HG02763 (cell line): ENCODE measurements around the gene PDZD7.

Source experiments
- ATAC-seq: cut with Tn5 transposase; IDR thresholded peaks from one replicate; pipeline ENCODE4 v1.9.1; 2021; ENCODE audit warnings: mild to moderate bottlenecking, moderate library complexity; ENCODE audit not compliant: unreplicated experiment

The PDZD7 gene

DNA sequence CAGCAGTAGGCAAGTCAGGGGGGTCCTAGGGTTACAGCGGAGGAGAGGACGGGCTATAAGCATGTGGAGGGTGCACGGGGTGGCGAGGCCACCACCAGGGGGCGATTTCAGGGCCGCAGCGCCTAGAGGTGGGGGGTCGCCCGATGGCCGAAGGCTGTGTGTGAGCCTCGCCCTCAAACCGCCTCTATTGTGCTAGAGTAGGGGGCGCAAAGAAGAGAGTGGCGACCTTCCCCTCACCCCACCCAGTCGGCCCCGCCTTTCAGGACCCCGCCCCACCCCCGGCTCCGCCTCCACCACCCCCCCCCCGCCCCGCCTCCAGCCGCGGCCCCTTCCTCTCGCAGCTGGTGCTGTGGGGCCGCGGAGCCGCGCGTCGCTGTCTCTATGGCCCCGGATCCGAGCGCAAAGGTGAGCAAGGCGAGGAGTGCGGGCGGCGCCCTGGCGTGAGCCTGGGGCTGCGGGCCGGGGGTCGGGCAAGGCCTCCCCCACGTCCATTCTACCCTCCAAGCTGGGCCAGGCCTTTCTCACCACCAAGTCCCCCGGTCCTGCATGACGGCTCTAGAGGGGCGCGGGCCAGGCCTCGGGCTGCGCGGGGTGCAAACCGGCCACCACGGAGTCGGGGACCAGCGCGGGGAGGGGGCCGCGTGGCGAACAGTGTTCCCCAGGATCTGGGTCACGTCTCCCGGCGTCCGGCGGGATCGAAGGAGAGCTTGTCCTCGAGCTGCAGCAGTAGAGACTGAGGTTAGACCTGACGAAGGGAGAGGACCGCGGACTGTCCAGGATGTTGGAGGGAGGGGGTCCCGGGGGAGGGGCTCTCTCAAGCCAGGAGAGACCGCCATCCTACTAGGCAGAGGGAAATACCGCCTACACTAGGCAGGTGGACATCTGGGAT, 61.5 kb downstream of the PDZD7 start, which contains the start of gene SEMA4G:
Gene SEMA4G (plus strand): TSS at position 318 of the 889 bp plus-strand sequence. CDS start 3,409 bp downstream, outside the sequence.
- ATAC-seq: no peak

DNA sequence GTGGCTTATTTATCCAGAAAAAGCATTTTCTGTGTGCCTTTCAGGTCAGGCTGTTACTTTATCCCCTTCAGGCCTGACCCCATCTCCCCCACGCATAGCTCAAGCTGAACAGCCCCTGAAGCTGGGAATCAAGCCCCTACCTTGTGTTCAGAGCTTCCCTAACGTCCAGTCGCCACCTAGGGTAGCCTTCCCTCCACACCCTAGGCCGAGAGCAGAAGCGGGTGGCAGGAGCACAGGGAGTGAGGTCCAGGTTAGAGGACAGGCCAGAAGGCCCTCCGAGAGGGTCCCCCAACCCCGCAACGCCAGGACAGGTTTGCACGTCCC, 62.1 kb downstream of the PDZD7 start:
- no peak for ATAC-seq

DNA sequence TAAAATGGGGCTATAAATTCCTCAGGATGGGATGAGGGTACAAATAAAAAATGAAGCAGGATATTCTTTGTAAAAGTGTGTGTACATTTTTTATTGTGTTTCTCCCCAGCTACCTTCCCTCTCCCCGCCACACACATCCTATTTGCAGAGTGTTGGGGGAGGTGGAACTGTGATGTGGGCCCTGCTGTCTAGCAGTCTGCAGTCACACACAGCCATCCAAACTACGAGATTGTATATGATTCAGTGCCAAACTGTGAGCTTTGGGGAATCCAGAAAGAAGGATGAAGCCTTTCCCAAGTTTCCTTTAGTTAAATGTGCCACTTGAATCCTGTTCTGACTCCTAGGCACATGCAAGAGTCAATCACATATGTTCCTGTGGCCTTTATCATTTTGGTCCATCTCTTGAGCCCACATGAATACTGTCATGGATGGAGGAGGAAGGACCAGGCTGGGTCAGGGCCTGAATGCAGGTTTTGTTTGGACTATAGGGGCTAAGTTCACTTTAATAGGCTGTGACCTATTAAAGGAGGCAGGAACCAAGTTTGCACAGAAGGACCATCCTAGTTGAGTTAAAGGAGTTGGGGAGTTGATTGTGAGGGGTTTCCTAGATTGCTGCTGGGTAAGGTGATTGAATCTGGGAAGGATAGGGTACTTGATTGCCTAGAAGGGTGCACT, 62.7 kb downstream of the PDZD7 start:
- no peak for ATAC-seq

DNA sequence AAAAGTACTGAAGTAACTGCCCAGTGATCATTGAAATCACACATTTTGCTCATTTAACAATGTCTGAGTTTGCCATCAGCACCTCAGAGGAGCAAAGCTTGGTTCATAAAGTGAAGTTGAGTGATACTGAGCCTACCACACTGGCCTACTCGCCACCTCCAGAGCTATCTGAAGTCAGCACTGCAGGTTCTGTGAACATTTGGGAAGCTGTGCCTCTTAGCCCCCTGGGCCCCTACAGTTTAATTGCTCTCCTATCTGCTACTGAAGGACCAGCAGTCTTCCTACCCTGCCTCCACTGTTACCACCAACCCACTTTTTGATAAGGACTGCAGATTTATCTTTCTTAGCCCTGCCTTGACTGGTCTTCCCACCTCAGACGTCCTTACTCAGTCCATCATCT, 63.6 kb downstream of the PDZD7 start:
- ATAC-seq: no peak

DNA sequence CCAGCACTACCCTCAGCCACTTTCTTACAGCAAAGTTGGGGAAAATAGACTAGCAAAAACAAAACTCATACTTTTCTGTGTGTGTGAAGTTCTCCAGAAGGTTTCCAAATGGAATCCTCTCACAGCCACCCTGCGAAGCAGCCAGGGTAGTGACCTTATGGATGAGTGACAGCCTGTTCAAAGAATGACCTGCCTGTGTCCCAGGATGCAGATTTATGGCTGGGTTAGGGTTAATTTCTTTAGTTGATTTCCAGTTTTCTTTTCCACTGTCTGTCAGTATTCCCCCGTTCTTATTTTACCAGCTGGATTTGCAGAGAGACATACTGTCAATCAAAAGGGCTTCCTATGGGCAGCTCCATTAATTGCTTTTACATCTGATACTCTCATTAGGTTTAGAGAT, 64.0 kb downstream of the PDZD7 start:
- ATAC-seq: no peak

DNA sequence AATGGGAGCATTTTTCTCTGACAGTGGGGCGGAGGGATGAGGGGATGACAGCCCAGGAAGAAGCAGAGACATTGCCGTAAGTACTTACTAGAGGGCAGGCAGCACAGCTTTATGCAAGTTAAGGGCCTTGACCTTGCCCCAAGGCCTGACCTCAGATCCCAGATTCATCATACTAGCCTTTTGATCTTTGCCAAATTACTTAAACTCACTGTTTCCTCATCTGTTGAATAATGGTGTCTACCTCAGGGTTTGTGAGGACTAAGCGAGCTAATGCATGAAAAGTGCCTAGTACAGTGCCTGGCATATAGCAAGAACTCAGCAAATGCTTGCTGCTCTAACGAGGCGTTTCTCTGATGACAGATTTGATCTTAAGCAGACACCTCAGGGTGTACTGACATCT, 65.1 kb downstream of the PDZD7 start:
- no peak for ATAC-seq

DNA sequence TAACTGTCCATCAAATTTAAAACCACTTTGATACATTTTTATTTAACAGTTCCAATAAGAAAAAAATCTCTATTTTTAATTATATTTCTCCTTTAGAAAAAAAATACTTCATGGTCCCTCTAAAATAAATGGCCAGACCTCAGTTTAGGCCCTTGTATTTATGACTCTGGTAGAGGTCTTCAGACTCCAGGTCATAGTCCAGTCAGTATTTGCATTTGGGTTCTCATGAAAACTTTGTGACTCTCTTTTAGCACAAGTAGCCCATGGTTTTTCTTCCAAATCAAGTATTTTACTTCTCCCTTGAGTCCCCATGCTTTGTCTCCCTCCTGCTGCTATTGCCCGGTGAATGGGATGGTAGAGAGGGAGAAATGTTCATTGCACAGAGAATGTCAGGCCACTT, 67.1 kb downstream of the PDZD7 start:
- ATAC-seq: no peak

DNA sequence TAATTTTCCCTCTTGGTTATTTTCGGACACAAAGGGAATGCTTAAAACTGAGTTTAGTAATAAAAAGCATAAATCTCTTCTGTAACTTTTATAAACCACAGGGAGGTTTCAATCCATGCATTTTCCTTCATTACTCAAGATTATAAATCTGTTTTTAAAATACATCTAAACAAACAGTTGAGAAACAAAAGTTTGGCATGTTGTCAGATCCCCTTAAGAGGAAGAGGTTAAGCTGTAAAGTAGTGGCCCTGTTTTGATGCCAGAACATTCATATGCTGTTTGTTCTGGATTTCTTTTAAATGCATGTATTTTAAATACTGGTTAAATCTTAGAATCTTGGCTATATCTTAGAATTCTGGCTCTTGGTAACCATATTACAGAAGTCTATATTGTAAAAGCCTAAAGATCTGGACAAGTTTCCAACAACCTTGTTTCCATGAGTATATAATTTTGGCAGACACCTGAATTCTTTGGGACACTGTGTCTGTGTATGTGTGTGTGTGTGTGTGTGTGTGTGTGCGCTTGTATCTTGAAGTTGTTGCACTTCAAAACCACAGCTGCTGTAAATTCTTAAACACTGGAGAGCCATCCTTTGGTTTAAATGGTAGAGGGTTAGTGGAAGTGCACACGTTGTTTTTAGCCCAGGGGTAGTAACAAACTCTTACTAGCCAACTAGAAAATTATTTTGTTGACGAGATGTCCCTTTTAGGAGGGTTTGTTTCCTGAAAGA, 68.4 kb downstream of the PDZD7 start:
- no peak for ATAC-seq

DNA sequence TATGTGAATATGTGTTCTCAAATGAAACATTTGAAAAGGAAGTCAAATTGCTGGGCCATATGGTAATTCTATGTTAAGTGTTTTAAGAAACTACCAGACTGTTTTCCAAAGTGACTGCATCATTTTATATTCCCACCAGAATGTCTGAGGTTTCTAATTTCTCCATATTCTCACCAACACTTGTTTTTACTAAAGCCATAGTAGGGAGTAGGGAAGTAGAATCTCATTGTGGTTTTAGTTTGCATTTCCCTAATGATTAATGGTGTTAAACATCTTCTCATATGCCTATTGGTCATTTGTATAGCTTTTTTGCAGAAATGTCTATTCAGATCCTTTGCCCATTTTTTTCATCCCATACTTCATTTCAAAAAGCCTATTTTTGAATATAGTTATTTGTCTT, 70.7 kb downstream of the PDZD7 start:
- no peak for ATAC-seq
